HG02642 (cell line): Measurements from ENCODE around the gene CBFA2T2.
A peak's percentile ranks its signal among the peaks of the same experiment; 100 is the strongest.
"Not testable (repeated sequence)": the region's sequence is repeated elsewhere in the genome, so short reads cannot be mapped to it uniquely, and the experiment has no call there.

Experiments used
- ATAC-seq: cut with Tn5 transposase; IDR thresholded peaks from one replicate; pipeline ENCODE4 v1.9.1; 2021; ENCODE audit warnings: mild to moderate bottlenecking; ENCODE audit not compliant: unreplicated experiment, poor library complexity

CBFA2T2 gene

DNA sequence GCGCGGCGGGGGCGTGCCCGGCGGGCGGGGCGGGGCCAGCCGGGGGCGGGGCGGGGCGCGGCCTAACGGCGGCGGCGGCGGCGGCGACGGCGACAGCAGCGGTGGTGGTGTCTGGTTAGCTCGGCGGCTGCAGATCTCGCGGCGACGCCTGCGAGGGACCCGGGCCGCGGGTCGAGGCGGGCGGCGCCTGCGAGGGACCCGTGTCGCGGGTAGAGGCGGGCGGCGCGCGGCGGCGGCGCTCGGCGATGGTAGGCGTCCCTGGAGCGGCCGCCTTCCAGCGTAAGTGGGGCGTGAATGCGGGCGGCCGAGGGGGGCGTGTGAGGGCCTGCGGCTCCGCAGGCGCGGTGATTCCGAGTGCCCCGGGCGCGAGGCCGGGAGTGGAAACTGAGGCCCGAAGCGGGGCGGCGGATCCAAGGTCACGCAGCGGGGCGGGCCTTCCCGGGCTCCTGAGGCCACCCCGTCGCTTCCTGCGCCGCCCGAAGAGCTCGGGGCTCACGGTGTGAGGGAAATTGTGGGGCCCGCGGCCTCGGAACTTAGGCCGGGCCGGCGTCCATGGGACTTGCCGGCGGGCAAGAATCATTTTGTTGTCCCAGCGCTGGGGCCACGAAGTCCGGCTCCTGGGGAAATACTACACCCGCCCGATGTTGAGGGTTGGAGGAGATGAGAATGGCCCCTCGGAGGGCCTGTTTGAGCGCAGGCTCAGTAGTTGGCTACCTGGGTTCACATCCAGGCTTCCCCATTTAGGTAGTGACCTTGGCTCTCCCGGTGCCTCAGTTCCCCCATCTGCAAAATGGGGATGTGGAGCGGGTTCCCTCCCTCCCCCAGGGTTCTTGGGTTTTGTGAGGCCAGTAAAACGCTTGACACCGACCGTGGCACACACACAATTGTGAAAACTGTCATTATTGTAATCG, at the start of gene CBFA2T2:
Gene CBFA2T2 (plus strand): TSS at position 74 of the 911 bp plus-strand sequence. CDS start 172 bp downstream, at position 246.
- peak; percentile 59 for ATAC-seq

DNA sequence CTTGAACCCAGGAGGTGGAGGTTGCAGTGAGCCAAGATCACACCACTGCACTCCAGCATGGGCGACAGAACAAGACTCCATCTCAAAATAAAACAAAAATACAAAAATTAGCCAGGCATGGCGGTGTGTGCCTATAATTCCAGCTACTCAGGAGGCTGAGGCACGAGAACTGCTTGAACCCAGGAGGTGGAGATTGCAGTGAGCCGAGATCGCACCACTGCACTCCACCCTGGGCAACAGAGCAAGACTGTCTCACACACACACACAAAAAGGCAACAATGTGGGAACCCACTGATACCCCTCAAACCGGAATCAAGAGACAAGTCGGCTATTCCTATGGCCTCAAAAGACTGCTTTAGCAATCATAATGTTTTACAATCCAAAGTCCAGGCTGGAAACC, 49.3 kb upstream of the CBFA2T2 start:
- not testable (repeated sequence) for ATAC-seq

DNA sequence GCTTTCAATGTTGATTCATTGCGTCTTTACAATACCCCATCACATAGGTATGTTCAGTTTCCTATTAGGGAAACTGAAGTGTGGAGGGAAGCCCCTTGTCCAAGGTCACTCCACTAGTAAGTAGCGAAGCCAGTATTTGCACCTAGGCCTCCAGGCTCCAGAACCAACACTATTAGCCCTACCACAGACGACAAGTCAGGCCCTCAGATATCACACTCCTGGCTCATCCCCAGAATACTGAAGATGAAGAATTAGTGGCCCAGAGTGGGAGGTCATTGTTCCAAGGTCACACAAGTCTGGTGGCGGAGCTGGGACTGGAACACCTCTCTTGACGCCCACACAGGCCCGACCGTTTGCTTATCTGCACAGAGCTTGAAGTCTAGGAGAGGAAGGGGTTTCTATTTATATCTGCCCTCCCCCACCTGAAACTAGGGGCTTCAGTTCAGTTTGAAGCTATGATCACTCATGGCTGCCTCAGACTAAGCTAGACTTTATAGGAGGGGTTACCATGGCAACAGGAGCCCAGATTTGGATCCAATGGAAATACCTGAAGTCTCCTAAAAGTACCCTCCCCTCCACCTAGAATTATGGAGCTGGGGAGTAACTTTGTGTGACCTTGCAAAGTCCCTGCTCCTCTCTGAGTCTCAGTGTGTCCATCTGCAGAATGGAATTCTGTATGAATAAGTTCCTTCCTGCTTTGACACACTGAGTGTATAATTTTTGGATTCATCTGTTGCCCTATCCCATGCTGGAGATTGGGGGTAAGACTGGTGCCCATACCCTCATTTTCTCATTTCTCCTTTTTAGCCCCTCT, 48.5 kb upstream of the CBFA2T2 start:
- no peak for ATAC-seq

DNA sequence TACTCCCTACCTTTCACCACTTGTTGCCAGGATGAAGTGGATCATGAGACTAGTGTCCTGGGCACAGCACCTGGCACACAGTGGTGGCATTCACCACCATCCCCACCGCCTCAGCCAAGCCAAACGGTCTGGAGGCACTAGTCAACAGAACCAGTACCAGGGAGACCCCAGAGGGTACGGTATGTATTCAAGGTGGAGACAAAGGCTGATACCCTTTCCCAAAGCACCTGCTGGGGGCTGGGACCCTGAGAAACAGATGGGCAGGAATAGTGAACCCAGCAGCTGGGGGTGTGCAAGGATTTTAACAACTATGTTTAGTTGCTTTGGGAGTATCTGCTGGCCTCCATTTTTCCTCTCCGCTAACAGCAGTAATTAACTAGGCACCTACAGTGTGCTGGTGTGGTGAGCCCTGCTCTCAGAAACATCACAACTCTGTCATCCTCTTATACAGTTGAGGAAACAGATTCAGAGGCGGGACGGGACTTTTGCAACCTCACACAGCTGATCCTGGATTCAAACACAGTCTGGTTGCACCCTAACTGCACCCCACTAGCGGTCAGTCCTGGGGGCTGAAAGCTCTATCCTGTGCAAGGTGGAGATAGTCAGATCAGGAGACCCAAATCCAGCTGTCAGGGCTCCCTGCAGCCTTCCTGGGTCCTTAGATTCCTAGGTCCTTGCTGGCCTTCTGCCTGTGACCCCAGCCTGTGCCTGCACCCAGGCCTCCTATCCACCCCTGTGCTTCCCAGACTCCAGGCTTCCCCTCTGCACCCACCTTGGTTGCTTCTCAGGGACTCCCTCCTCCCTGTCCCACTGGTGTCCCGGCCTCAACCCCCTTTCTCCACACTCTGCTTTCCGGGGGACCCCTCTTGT, 47.5 kb upstream of the CBFA2T2 start:
- ATAC-seq = no peak

DNA sequence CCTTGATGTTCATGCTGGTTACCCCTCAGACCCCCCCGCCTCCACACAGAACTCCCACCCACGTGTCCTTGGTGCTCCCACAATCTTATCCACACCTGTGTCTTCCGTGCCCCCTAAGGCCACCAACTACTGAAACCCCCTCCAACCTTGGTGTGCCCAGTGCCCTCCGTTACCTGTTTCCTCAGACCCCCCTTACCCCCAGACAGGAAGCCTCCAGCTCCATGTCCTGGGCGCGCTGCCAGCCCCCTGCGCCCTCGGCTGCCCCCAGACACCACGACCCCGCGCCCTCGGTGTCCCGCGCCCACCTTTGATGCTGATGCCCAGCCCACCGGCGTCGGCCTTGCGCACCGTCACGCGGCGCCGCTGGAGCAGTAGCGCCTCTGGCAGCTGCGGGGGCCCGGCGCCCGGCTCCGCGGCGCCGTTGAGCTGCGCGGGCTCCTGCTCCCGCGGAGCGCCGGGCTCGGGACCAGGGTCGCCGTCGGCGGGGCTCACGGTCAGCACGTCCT, 46.8 kb upstream of the CBFA2T2 start:
- ATAC-seq = no peak

DNA sequence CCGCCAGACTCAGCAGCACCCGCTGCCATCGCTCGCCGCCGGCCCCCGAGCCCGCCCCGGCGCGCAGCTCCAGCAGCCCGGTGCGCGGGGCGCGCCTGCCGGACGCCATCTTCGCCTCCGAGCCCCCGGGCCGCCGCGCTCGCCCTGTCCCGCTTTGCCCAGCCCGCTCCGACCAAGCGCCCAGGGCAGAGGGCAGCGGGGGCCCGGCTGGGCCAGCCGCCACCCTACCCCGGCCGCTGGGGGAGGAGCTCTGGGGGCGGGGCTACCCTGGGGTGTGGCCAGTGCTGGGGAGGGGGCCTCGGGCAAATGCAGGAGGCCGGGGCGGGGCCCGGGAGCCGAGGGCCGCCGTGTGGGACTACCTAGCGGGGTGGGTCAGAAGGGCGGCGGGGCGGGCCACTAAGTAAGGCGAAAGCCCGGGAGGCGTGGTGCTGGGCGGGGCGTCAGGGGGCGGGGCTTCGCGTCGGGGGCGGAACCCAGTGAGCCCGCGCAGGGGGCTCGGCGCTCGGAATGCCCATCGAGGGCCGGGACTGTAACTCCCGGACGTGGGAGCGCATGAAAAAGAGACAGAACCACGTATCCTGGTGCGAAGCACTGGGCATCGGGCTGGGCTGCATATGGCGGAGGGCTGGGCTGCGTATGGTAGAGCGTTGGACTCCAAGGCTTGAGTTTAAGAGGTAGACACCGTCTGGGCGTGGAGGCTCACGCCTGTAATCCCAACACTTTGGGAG, 46.2 kb upstream of the CBFA2T2 start, which contains the start of gene SNTA1:
Gene SNTA1 (minus strand): TSS at position 252 of the 728 bp plus-strand sequence. CDS start 143 bp downstream, at position 109.
- peak; percentile 75 for ATAC-seq

DNA sequence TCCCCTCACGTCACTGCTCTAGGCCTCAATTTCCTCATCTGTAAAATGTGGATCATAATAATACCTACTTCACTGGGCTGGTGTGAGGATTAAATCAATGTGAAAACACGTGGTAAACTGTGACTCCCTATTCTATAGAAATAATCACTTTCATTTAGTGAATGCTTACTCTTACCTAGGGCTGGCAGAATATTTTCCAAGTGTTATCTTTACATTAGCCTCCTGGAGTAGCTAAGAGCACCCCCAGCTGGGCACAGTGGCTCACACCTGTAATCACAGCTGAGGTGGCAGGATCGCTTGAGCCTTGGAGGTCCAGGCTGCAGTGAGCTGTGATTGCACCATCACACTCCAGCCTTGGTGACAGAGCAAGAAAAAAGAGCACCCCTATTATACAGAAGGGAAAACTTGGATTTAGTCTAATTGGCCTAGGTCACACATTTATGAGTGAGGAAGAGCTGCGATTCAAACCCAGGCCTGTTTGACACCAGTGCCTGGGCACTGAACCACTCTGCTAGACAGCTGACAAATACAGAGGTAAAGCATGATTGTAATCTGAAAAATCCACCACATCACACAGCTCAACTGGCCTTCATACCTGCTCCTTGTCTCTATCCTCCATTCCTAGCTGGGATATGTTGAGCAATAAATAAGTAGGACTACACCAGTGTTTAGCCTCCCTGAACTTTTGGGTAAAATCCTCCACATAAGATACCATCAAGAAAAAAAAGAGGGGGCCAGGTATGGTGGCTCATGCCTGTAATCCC, 44.9 kb upstream of the CBFA2T2 start:
- ATAC-seq = no peak

DNA sequence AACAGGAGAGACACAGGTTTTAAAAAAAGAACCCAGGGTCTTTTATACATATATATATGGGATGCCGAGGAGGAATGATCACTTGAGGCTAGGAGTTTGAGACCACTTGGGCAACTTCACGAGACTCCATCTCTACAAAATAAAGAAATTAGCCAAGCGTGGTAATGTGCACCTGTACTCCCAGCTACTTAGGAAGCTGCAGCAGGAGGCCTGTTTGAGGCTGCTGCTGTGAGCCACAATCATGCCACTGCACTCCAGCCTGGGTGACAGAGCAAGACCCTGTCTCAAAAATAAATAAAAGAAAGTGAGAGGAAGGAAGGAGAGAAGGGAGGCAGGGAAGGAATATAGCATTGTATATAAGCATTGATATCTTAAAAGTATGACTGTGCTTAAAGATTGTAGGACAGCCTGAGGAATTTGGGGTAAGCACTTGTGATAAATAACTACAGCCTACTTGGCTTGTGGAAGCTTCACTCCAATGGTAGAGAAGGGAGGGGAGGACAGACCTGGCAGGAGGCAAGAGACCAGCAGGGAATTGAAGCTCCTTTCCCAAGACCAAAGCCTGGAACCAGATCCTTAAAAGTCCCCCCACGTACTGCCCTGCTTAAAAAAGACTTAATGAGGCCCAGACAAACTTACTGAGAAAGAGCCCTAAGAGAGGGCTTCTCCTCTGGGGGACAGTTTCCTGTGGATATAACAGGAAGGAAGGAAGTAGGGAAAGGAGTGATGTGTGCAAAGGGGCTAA, 43.8 kb upstream of the CBFA2T2 start:
- no peak for ATAC-seq

DNA sequence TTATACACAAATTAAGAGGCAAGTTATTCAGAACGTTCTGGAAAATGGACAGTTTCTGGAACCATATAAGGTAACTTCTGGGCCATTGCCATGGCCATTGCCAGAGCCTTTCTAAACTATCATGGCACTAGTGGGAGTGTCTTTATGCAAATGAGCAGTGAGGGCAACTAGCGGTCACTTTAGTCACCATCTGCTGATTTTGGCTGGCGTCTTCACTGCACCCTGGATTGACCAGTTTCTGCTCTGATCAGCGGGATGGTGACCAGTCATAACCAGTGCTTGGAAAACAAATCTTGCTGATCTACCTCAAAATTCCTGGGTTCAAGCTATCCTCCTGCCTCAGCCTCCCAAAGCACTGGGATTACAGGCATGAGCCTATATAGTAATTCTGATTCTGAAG, 39.0 kb upstream of the CBFA2T2 start:
- ATAC-seq = no peak

DNA sequence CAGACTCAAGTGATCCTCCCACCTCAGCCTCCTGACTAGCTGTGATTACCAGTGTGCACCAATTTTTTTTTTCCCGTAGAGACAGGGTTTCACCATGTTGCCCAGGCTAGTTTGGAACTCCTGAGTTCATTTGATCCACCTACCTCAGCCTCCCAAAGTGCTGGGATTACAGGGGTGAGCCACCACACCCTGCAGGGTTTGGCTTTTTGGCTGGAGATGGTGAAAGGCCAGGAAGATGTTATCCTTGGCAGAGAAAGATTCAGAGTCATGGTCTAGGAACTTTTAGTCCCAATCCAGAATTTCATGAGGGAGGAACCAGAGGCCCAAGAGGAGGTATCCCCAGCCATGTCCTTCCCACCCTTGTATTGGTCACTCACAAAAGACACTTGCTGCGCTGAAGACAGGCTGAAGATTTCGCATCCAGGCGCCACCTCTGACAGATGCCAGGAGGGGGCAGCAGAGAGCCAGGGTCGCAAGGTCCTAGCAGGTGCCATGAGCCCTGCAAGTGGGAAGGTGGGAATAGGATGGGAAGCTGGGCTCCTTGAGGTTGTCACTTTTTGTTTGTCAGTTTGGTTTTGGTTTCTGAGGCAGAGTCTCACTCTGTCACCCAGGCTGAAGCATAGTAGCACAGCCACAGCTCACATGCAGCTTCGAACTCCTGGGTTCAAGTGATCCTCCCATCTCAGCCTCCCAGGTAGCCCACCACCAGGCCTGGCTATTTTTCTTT, 32.8 kb upstream of the CBFA2T2 start:
- ATAC-seq = peak; percentile 53

DNA sequence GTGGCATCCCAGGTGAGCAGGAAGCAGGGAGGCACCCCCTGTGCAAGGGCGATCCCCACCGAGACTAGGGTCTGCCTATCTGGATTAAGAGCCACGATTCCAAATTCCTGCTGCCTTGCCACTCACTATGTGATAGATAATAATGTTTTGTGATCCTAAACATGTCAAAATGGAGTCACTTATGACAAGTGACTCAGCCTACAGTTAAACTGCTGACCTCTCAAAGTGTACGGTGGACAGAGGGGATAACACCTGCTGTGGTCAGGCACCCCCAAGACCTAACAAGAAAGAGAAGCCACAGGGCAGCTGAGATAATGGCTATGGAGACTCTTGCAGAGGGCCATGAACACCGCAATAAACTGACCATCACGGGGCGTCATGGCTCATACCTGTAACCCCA, 30.3 kb upstream of the CBFA2T2 start:
- no peak for ATAC-seq

DNA sequence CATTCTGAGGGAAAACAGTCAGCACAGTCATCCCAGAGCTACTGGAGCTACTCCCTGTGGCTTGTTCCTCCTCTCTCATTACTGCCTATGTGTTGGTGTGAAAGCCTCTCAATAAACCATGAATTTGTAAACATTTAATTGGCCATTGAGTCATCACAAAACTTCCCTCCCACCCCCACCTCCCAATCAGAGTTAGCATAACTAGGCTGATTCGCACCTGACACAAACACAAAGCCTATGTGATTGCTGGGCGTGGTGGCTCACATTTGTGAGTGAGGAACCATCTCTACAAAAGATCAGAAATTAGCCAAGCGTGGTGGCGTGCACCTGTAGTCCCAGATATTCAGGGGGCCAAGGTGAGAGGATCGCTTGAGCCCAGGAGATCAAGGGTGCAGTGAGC, 29.2 kb upstream of the CBFA2T2 start:
- ATAC-seq = no peak

DNA sequence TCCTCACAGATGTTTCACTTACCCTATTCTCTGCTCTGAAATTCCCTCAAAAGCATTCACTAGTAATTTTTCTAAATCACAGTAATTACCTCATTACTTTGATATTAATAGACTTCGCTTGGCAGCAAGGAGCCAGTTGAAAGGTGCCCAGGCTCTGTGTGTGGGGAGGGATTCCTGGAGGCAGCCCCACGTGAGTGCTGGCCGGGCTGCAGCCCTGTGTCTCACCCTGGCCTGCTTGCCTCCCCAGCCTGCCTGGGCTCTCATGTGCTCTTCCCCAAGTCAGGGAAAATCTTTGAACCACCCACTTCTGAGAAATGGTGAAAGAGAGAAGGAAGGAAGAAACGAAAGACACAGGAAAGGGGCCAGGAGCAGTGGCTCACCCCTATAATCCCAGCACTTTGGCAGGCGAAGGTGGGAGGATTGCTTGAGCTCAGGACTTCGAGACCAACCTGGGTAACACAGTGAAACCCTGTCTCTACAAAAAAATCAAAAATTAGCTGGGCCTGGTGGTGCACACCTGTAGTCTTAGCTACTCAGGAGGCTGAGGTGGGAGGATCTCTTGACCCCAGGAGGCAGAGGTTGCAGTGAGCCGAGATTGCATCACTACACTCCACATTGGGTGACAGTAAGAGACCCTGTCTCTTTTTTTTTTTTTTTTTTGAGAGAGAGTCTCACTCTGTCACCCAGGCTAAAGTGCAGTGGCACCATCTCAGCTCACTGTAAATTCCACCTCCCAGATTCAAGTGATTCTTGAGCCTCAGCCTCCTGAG, 26.4 kb upstream of the CBFA2T2 start:
- no peak for ATAC-seq

DNA sequence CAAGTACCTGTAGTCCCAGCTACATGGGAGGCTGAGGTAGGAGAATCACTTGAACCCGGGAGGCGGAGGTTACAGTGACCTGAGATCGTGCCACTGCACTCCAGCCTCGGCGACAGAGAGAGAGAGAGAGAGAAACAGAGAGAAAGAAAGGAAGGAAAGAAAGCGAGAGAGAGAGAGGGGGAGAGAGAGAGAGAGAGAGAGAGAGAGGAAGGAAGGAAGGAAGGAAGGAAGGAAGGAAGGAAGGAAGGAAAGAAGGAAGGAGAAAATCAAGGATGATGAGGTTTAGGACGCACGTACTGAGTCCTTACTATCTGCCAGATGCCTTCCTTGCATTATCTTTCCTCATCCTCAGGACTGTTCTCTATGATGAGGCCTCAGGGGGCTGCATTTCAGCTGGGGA, 25.1 kb upstream of the CBFA2T2 start:
- not testable (repeated sequence) for ATAC-seq

DNA sequence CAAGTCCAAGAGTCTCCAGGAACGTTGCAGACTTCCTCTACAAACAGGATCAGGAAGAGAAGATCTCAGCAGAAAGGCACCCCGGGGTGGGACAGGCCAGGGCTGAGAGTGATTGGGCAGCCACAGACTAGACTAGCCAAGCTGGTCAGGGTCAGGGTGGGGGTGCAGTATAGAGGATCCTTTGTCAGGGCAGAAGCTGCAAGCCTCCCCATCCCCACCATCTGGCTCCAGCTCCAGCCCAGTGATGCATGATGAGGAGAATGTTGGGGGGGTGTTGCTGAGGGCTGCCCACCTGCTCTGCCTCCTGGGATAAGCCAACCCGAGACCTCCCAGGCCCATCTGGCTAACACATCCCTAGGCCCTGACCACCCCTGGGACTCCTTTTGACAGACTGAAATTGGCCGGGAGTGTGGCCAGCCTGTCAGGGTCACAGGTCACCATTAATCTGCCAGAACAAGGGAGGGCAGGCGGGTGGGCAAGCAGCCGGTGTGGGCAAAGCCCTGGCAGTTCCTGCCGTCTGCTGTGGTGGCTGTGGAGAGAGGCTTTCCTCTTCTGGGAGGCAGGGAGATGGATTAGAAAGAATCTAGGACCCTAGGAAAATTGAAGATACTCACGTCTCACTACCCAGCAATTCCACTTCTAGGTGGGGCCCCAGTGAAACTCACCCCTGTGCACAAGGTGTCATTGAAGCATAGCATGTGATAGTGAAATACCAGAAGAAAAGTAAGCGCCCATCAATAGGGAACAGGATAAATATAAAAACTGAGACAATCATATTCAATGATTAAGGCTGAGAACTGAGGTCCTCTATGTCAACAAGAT, 24.2 kb upstream of the CBFA2T2 start:
- no peak for ATAC-seq

DNA sequence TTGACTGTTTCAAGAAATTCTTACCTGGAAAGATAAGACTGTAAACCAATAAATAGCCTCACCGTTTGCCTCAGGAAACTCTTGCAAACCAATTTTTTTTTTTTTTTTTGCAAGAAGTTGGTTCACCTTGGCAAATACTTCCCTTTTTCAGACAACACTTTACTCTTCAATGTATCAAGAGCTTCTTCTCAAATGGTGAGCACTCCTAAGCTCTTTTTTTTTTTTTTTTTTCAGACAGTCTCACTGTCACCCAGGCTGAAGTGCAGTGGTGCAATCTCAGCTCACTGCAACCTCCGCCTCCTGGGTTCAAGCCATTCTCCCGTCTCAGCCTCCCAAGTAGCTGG, 23.6 kb upstream of the CBFA2T2 start:
- ATAC-seq = no peak
